ENCODE data around the gene PLB1.

The PLB1 gene

GRCh38 chr2:28687640-28688385 is 192.0 kb downstream of the PLB1 start:
- Histone ChIP-seq H3K9ac (ENCODE audit: low read length) (no peak overlapping the region), H3K4me1 (ENCODE audit: low read length) (no peaks in the 10 kb centered on the region), H3K79me2 (ENCODE audit: low read length) (no peaks in the 10 kb centered on the region), H4K20me1 (ENCODE audit: insufficient read depth, low read length) (no peaks in the 10 kb centered on the region), H3K9me2 (replicated peaks; ENCODE audit: insufficient read depth, low read length) (no peaks in the 10 kb centered on the region), H2AFZ (ENCODE audit: low read length) (no peak overlapping the region), H3K27me3 (replicated peaks; ENCODE audit: insufficient read depth, low read length) (no peaks in the 10 kb centered on the region), H3K4me3 (ENCODE audit: low read length) (no peak overlapping the region), H3F3A (ENCODE audit: insufficient read depth, low read length) (no peaks in the 10 kb centered on the region), H3K9me3 (replicated peaks; ENCODE audit: insufficient read depth, low read length) (no peaks in the 10 kb centered on the region), H3K4me2 (ENCODE audit: low read depth, low read length) (no peak overlapping the region), H3K27ac (ENCODE audit: low read length) (no peak overlapping the region), H3K36me3 (replicated peaks; ENCODE audit: insufficient read depth, low read length) (no peaks in the 10 kb centered on the region)
- DNase-seq: no peak
- TF ChIP-seq EZH2 (optimal IDR thresholded peaks at IDR 0.05; ENCODE audit: low read depth, low read length) (no peak), CTCF (IDR thresholded peaks at IDR 0.05; ENCODE audit: low read length) (no peak), EZH2phosphoT487 (IDR thresholded peaks at IDR 0.05; ENCODE audit: low read length) (no peak)

- Histone ChIP-seq H3K9me3 (replicated peaks; ENCODE audit: insufficient read depth, low read length) (no peaks in the 10 kb centered on the region), H3F3A (ENCODE audit: insufficient read depth, low read length) (no peaks in the 10 kb centered on the region), H3K9me2 (replicated peaks; ENCODE audit: insufficient read depth, low read length) (no peaks in the 10 kb centered on the region), H3K4me3 (ENCODE audit: low read length) (no peak overlapping the region), H4K20me1 (ENCODE audit: insufficient read depth, low read length) (no peaks in the 10 kb centered on the region), H3K4me2 (ENCODE audit: low read depth, low read length) (no peak overlapping the region), H3K36me3 (replicated peaks; ENCODE audit: insufficient read depth, low read length) (no peaks in the 10 kb centered on the region), H3K79me2 (ENCODE audit: low read length) (no peaks in the 10 kb centered on the region), H3K27ac (ENCODE audit: low read length) (no peak overlapping the region), H3K9ac (ENCODE audit: low read length) (no peak overlapping the region), H2AFZ (ENCODE audit: low read length) (no peak overlapping the region), H3K27me3 (replicated peaks; ENCODE audit: insufficient read depth, low read length) (no peaks in the 10 kb centered on the region), H3K4me1 (ENCODE audit: low read length) (no peaks in the 10 kb centered on the region)
- DNase-seq: no peak
- no peak for TF ChIP-seq EZH2 (optimal IDR thresholded peaks at IDR 0.05; ENCODE audit: low read depth, low read length)
- TF ChIP-seq EZH2phosphoT487 (IDR thresholded peaks at IDR 0.05; ENCODE audit: low read length): no peak
- TF ChIP-seq CTCF (IDR thresholded peaks at IDR 0.05; ENCODE audit: low read length): no peak
Measured at GRCh38 chr2:28688818-28689217, 193.0 kb downstream of the PLB1 start.

- Histone ChIP-seq H3K9ac (ENCODE audit: low read length) (no peak overlapping the region), H3K4me3 (ENCODE audit: low read length) (no peak overlapping the region), H3K36me3 (replicated peaks; ENCODE audit: insufficient read depth, low read length) (no peaks in the 10 kb centered on the region), H2AFZ (ENCODE audit: low read length) (no peak overlapping the region), H3K4me1 (ENCODE audit: low read length) (no peaks in the 10 kb centered on the region), H3K27me3 (replicated peaks; ENCODE audit: insufficient read depth, low read length) (no peaks in the 10 kb centered on the region), H3F3A (ENCODE audit: insufficient read depth, low read length) (no peaks in the 10 kb centered on the region), H3K27ac (ENCODE audit: low read length) (no peak overlapping the region), H4K20me1 (ENCODE audit: insufficient read depth, low read length) (no peaks in the 10 kb centered on the region), H3K9me3 (replicated peaks; ENCODE audit: insufficient read depth, low read length) (no peaks in the 10 kb centered on the region), H3K9me2 (replicated peaks; ENCODE audit: insufficient read depth, low read length) (no peaks in the 10 kb centered on the region), H3K4me2 (ENCODE audit: low read depth, low read length) (no peak overlapping the region), H3K79me2 (ENCODE audit: low read length) (no peaks in the 10 kb centered on the region)
- no peak for TF ChIP-seq EZH2 (optimal IDR thresholded peaks at IDR 0.05; ENCODE audit: low read depth, low read length)
- TF ChIP-seq EZH2phosphoT487 (IDR thresholded peaks at IDR 0.05; ENCODE audit: low read length): no peak
- no peak for TF ChIP-seq CTCF (IDR thresholded peaks at IDR 0.05; ENCODE audit: low read length)
- no peak for DNase-seq
Measured at GRCh38 chr2:28689771-28690170, 193.9 kb downstream of the PLB1 start.

Data from MM.1S (cell line).